Fibroblast of villous mesenchyme (primary cell): Measurements from ENCODE around the gene ZCCHC24. TPM values are rescaled to one million over a fixed set of nuclear protein-coding genes. Genes with fewer than 3 reads are reported as not detected.

Source experiments
- DNase-seq: peaks from one replicate; pipeline ENCODE4 v3.0.0-alpha.2; 2010; ENCODE audit warnings: low read depth
- H3K4me3 ChIP-seq: 2 replicates; pipeline ENCODE4 v1.5.1; 2011; ENCODE audit warnings: low read depth, mild to moderate bottlenecking, low read length
- CTCF ChIP-seq: IDR thresholded peaks from 2 replicates; pipeline ENCODE4 v1.5.1; 2012; ENCODE audit warnings: low read depth, mild to moderate bottlenecking, low read length; ENCODE audit not compliant: insufficient read depth
- total RNA-seq: library from RNA; depleted of rRNA; stranded (reverse); fragments of >200 nt; gene quantifications from 2 replicates; pipeline ENCODE4 v1.2.3, GENCODE V29; 2012

The ZCCHC24 gene
- total RNA-seq, 1 donor, result 36.7 TPM

GRCh38 chr10:79354141-79354540, 91.3 kb downstream of the ZCCHC24 start:
- TF ChIP-seq CTCF, result no peak
- no peak overlapping the region for H3K4me3 ChIP-seq
- DNase-seq, result no peak

GRCh38 chr10:79353726-79354125, 91.7 kb downstream of the ZCCHC24 start:
- DNase-seq, result no peak
- TF ChIP-seq CTCF, result no peak
- H3K4me3 ChIP-seq, result no peak overlapping the region

- no peak for TF ChIP-seq CTCF
- H3K4me3 ChIP-seq, result no peak overlapping the region
- no peak for DNase-seq
Measured at GRCh38 chr10:79353000-79353406, 92.4 kb downstream of the ZCCHC24 start.

GRCh38 chr10:79352035-79352877, 93.2 kb downstream of the ZCCHC24 start:
- H3K4me3 ChIP-seq, result no peak overlapping the region
- DNase-seq, result no peak
- TF ChIP-seq CTCF, result no peak

GRCh38 chr10:79351332-79351731, 94.1 kb downstream of the ZCCHC24 start:
- no peak for TF ChIP-seq CTCF
- no peak for DNase-seq
- H3K4me3 ChIP-seq, result no peak overlapping the region

GRCh38 chr10:79350407-79351154, 94.8 kb downstream of the ZCCHC24 start:
- no peak for DNase-seq
- no peak overlapping the region for H3K4me3 ChIP-seq
- no peak for TF ChIP-seq CTCF
